PFSK-1 (cell line): Measurements from ENCODE around the gene ZDHHC1.

Experiments used
- FOXP2 ChIP-seq: optimal IDR thresholded peaks from 2 replicates; pipeline ENCODE3; 2011; ENCODE audit warnings: borderline replicate concordance, control low read depth, inconsistent platforms; ENCODE audit not compliant: insufficient read depth; ENCODE audit errors: extremely low read length, extremely low read depth
- POLR2AphosphoS5 ChIP-seq: IDR thresholded peaks from 2 replicates; pipeline ENCODE4 v1.6.1; 2012; ENCODE audit warnings: low read depth, mild to moderate bottlenecking, control low read depth, low read length, moderate library complexity
- REST ChIP-seq, 2 experiments: IDR thresholded peaks; 2 replicates each; pipeline versions ENCODE4 v1.6.1 to v1.8.0; 2011 to 2012; ENCODE audit warnings: low read depth in 2 of 2, low read length in 2 of 2, control low read depth in 1 of 2, inconsistent platforms in 1 of 2, mild to moderate bottlenecking in 1 of 2, moderate library complexity in 1 of 2; ENCODE audit not compliant: insufficient read depth in 1 of 2
- SIN3A ChIP-seq: IDR thresholded peaks from 2 replicates; pipeline ENCODE4 v1.6.1; 2012; ENCODE audit warnings: mild to moderate bottlenecking, low read length, moderate library complexity, borderline replicate concordance; ENCODE audit not compliant: insufficient read depth
- TAF1 ChIP-seq: IDR thresholded peaks from 2 replicates; pipeline ENCODE4 v1.6.1; 2012; ENCODE audit warnings: low read length, control low read depth, borderline replicate concordance; ENCODE audit not compliant: insufficient read depth

- no peak for TF ChIP-seq POLR2AphosphoS5
- TF ChIP-seq REST (IDR thresholded peaks at IDR 0.05; ENCODE audit: insufficient read depth in 1 of 2, low read depth in 2 of 2, low read length in 2 of 2): no peak
- no peak for TF ChIP-seq SIN3A
- TF ChIP-seq TAF1: no peak
- no peak for TF ChIP-seq FOXP2
Measured at GRCh38 chr16:67458121-67458641, 41.9 kb upstream of the ZDHHC1 start.
